ENCODE data around the gene SOX9.

SOX9 gene

DNA sequence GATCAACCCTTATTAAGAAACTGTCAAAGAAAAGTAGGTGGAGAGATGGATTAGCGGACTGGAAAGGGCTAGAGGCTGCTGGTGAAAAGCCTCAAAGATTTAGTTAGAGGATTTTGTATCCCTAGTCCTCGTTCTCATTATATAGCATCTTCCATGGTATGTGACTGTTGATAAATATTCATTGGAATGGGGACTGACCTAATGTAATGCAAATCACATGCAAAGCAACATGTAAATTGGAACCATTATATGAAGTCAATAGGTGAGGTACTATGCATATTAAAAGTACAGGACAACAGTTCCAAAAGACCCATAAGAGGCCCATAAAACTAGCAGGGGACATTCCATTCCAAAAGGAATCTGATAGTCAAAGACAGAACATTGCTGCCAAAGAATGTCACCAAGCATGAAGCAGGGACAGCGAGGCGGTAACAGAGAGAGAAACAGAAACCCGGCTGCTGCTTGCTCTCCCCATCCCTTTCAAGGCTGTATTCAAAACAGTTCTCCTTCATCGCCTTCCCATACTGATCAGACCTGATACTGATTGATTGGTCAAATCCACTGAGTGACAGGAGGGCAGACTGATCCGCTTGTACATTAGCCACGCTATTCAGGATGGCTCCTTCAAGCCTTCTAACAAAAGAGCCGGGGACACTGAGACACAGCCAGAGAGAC is 44.5 kb downstream of the SOX9 start:
- DNase-seq = no peak

DNA sequence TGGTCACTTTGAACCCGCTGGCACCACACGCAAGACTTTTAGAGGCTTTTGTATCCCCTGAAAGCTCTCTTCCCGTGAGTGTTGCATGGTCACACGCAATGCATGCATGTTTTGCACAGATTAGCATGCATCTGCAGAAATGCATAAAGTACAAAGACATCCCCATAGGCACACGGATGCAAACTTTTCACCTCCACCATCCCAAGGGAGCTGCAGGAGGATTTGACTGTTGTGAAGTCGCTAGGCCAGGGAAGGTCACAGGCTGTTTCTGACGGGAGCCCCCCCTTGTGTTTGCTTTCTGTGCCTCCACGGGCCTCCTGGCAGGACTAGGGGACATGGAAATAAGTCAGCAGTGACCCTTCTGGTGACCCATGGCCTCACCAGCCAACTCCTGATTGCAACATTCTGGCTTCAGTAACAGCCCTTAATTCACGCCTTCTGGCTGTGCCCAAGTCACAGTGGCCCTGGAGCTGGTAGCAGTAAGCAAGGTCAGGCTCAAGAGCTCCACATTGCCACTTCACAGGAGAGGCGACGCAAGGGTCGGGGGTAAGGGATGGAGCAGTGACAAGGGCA is 45.1 kb downstream of the SOX9 start:
- DNase-seq = no peak

DNA sequence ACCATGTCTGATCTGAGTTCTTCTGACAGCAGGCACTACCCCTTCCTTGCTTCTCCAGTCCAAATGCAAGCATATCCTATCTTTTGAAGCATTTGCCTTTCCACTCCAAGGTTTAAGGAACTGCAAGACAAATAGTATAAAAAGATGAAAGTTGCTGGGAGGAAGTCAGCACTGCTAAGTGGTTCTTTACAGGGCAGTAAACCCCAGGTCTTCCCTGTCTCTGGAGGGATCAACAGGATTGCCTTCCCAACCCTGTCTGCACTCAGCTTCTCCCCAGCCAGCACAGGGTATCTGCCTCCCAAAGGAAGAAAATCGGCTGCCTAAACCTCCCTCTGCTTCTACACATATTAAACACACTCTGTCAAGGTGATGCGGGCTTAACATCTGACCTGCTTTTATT is 46.8 kb downstream of the SOX9 start:
- DNase-seq = no peak

DNA sequence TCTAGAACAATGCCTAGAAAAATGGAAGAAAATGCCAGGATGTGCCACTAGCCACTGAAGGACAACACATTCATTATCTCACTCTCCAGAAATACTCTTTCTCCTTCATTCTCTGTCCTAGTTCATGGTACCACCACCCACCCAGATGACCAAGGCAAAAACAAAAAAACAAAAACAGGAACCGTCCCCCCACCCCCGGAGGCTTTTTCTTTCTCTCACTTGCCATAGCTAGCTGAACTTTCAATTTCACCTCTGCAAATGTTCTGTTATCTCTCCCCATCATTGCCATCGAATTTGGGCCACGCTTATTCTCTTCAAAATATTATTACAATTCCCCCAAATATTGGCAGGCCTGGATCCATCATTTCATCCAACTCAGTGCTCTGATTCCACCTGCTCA is 49.0 kb downstream of the SOX9 start:
- no peak for DNase-seq

DNA sequence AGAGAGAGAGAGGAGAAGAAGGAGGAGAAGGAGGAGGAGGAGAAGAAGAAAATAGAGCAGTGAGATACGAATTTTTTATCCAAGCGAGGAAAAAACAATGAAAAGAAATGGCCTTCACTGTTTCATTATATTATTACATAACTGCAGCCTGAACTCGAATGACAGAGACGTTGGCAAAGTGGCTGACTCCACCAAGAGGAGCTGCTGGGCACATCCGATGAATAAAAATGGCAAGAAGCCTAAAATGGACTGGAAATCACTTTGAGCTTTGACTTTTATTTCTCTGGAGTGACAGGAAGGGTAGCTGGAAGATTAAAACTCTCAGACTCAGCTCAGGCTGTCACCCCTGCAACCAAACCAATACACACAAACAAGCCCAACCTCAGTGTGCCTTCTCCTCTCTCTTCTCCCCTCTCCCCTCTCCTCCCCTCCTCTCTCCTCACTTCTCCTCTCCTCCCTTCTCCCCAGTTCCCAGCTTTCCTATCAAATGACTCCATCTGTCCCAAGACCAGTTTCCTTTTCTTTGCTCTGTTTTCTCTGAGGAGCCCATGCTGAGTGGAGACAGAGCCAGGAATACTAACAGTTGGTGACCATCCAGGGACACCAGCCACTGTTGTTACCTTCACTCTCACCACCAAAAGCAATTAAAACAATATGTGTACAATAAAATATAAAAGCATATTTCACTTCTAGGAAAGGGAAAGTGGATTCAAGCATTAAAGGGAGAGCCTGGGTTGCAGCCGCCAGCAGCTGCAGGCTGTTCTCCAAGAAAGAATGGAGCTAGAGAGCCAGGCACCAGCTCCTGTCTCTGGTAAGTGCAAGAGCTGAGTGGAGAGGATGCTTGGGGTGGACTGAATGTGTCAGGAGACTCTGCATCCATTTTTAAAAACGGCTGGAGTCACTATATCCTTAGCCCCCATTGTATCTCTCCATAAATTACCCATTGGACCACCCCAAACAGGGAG is 51.2 kb downstream of the SOX9 start:
- DNase-seq = peak; percentile 54

GRCh38 chr17:72173499-72174116 is 52.8 kb downstream of the SOX9 start:
- DNase-seq = peak; percentile 89

DNA sequence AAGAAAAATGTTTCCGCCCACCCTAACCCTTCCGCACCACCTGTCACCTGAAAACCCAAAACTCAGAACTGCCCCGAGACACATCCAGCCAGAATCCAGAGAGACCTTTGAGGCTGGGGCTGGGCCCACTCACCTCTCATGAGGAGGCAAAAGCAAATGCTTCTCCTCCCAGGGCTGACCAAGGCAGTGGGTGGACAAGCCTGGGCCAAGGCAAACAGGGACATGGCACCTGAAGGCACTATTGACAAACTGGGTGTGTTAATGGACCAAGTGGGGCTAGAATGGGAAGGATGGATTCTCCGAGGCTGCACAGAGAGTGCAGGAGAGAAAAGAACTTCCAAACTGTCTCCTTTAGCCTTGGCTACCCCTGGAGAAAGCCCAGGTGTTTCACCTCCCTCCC is 54.4 kb downstream of the SOX9 start:
- no peak for DNase-seq

Data from NCI-H1694 treated with DMSO at 0.1 percent for 48 hours (cell line).